Measurements from ENCODE around the gene FREM1. TPM values are rescaled to one million over a fixed set of nuclear protein-coding genes. Genes with fewer than 3 reads are reported as not detected.
A peak's percentile ranks its signal among the peaks of the same experiment; 100 is the strongest.

FREM1 gene
- total RNA-seq, 2 donors from 2014 or later: 2.2 to 2.4 TPM

GRCh38 chr9:14857449-14858305 is 52.6 kb downstream of the FREM1 start:
- H3K36me3 ChIP-seq: no peaks in the 10 kb centered on the region
- no peak overlapping the region for H3K4me3 ChIP-seq
- H3K27me3 ChIP-seq: no peaks in the 10 kb centered on the region
- no peak overlapping the region for H3K27ac ChIP-seq
- H3K4me1 ChIP-seq: no peaks in the 10 kb centered on the region
- H3K9me3 ChIP-seq: no peaks in the 10 kb centered on the region
- TF ChIP-seq CTCF (IDR thresholded peaks at IDR 0.05): no peak
- DNase-seq (ENCODE audit: low spot score): no peak

GRCh38 chr9:14849851-14850250 is 60.4 kb downstream of the FREM1 start:
- no peaks in the 10 kb centered on the region for H3K4me1 ChIP-seq
- no peaks in the 10 kb centered on the region for H3K36me3 ChIP-seq
- H3K9me3 ChIP-seq: no peaks in the 10 kb centered on the region
- DNase-seq (ENCODE audit: low spot score): no peak
- H3K27me3 ChIP-seq: no peaks in the 10 kb centered on the region
- no peak overlapping the region for H3K27ac ChIP-seq
- TF ChIP-seq CTCF (IDR thresholded peaks at IDR 0.05): no peak
- H3K4me3 ChIP-seq: no peak overlapping the region

- Histone ChIP-seq H3K36me3 (no peaks in the 10 kb centered on the region), H3K27ac (no peak overlapping the region), H3K4me3 (no peak overlapping the region), H3K9me3 (no peaks in the 10 kb centered on the region), H3K4me1 (no peaks in the 10 kb centered on the region), H3K27me3 (no peaks in the 10 kb centered on the region)
- TF ChIP-seq CTCF (IDR thresholded peaks at IDR 0.05): no peak
- no peak for DNase-seq (ENCODE audit: low spot score)
These were observed 60.9 kb downstream of the FREM1 start for GRCh38 chr9:14849296-14849695.

- Histone ChIP-seq H3K4me3 (no peak overlapping the region), H3K36me3 (no peaks in the 10 kb centered on the region), H3K4me1 (no peaks in the 10 kb centered on the region), H3K27ac (no peak overlapping the region), H3K9me3 (no peaks in the 10 kb centered on the region), H3K27me3 (no peaks in the 10 kb centered on the region)
- peak; percentile 46 to 65 for TF ChIP-seq CTCF (IDR thresholded peaks at IDR 0.05)
- no peak for DNase-seq (ENCODE audit: low spot score)
These were observed 63.3 kb downstream of the FREM1 start for GRCh38 chr9:14846871-14847311.

- no peak for TF ChIP-seq CTCF (IDR thresholded peaks at IDR 0.05)
- no peak overlapping the region for H3K4me3 ChIP-seq
- no peaks in the 10 kb centered on the region for H3K4me1 ChIP-seq
- no peak for DNase-seq (ENCODE audit: low spot score)
- no peaks in the 10 kb centered on the region for H3K9me3 ChIP-seq
- H3K36me3 ChIP-seq: no peaks in the 10 kb centered on the region
- no peaks in the 10 kb centered on the region for H3K27me3 ChIP-seq
- H3K27ac ChIP-seq: no peak overlapping the region
These were observed 67.1 kb downstream of the FREM1 start for GRCh38 chr9:14843163-14843562.
